Transverse colon (tissue), 4 donors: ENCODE data around the gene PTPRN2. TPM values are rescaled to one million over a fixed set of nuclear protein-coding genes. Genes with fewer than 3 reads are reported as not detected.

ENCODE experiments used
- DNase-seq: peaks from one replicate; pipeline ENCODE4 v3.0.0-alpha.2; 2019
- H3K27ac ChIP-seq, 4 donors: fragments of 200-600 bp; sonication (generic); 2 replicates each; pipeline ENCODE4 v1.5.1; 2016 to 2018; ENCODE audit warnings: inconsistent platforms in 4 of 4
- H3K27me3 ChIP-seq: fragments of 200-600 bp; sonication (generic); 2 replicates; pipeline ENCODE4 v1.5.1; 2017; ENCODE audit warnings: inconsistent platforms
- H3K36me3 ChIP-seq, 4 donors: fragments of 200-600 bp; sonication (generic); 2 replicates each; pipeline ENCODE4 v1.5.1; 2017 to 2019; ENCODE audit warnings: inconsistent platforms in 4 of 4
- H3K4me1 ChIP-seq, 4 donors: fragments of 200-600 bp; sonication (generic); 2 replicates each; pipeline ENCODE4 v1.5.1; 2017 to 2020; ENCODE audit warnings: inconsistent platforms in 4 of 4
- H3K4me3 ChIP-seq, 4 donors: fragments of 200-600 bp; sonication (generic); 1 replicate in 1 of 4; 2 replicates in 3 of 4; pipeline versions ENCODE4 v1.5.1 to v1.6.1; 2017 to 2019; ENCODE audit warnings: inconsistent platforms in 4 of 4
- H3K9me3 ChIP-seq, 2 donors: fragments of 200-600 bp; sonication (generic); 2 replicates each; pipeline ENCODE4 v1.5.1; 2017 to 2019; ENCODE audit warnings: inconsistent platforms in 2 of 2
- EP300 ChIP-seq: sonication (generic); formaldehyde crosslinking; IDR thresholded peaks from one replicate; pipeline ENCODE4 v1.6.1; 2017; ENCODE audit warnings: antibody characterized with exemption, low read depth
- POLR2A ChIP-seq: fragments of 450-650 bp; IDR thresholded peaks from one replicate; pipeline ENCODE4 v1.6.1; 2016; ENCODE audit warnings: antibody characterized with exemption, mild to moderate bottlenecking, moderate library complexity
- POLR2AphosphoS5 ChIP-seq, 3 donors: sonication (generic); formaldehyde crosslinking; IDR thresholded peaks; one replicate each; pipeline ENCODE4 v1.6.1; 2016; ENCODE audit warnings: antibody characterized with exemption in 3 of 3
- WGBS, 2 donors: methylation state at CpG; one replicate each; pipeline ENCODE4 v1.1.5; 2018; ENCODE audit warnings: low coverage in 1 of 2; 5-methylcytosine and 5-hydroxymethylcytosine counted together
- in situ Hi-C, 4 donors: fragments of 200-750 bp; cut with MboI; loops; one replicate each; pipeline versions ENCODE4 v1.15.0 to v1.15.1; 2017; ENCODE audit warnings: low sequenced_read_pairs in 3 of 4, low pct_ligation_motif_present in 1 of 4, low pct_unique_long_range_greater_than_20kb in 1 of 4
- intact Hi-C: fragments of 100-400 bp; cut with DNase I; formaldehyde crosslinking; loops from one replicate; pipeline ENCODE4 v1.15.1; 2023; ENCODE audit warnings: low total_unique reads
- total RNA-seq, 4 donors: library from RNA; depleted of rRNA; stranded (reverse); fragments of >200 nt; gene quantifications; one replicate each; pipeline ENCODE4 v1.1.0, GENCODE V29; 2016
- TF ChIP-seq, protein P1 (sequence below), 5 experiments: fragments of 200-600 bp in 3 of 5; fragments of 450-650 bp in 2 of 5; sonication (generic) in 3 of 5; IDR thresholded peaks; 1 replicate in 2 of 5; 2 replicates in 3 of 5; pipeline ENCODE4 v1.5.1; 2016 to 2017; ENCODE audit warnings: antibody characterized with exemption in 5 of 5, inconsistent platforms in 3 of 5, mild to moderate bottlenecking in 2 of 5, moderate library complexity in 1 of 5

The PTPRN2 gene
- total RNA-seq, 4 donors from 2014 or later: 15.4 to 31.1 (median 21.8) TPM

DNA sequence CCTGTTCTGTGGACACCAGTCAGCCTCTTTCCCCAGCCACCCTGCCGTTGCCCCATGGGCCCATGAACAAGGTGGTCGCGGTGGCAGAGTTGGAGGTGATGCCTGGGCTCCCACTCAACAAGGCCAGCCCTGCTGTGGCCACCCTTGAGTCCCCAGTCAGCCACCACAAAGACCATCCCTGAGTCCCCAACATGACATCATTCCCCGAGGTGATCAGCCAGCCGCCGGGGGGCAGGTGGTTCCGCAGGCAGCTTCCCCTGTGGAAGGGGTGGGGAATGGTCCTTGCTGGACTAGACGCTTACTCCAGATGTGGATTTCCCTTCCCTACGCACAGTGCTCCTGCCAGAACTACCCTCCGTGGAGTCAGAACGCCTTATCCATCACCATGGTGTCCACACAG, 271.7 kb downstream of the PTPRN2 start:
- no peak for DNase-seq
- TF ChIP-seq POLR2AphosphoS5 (IDR thresholded peaks at IDR 0.05) (no peak), EP300 (no peak), POLR2A (no peak)
- TF ChIP-seq, protein P1, sequence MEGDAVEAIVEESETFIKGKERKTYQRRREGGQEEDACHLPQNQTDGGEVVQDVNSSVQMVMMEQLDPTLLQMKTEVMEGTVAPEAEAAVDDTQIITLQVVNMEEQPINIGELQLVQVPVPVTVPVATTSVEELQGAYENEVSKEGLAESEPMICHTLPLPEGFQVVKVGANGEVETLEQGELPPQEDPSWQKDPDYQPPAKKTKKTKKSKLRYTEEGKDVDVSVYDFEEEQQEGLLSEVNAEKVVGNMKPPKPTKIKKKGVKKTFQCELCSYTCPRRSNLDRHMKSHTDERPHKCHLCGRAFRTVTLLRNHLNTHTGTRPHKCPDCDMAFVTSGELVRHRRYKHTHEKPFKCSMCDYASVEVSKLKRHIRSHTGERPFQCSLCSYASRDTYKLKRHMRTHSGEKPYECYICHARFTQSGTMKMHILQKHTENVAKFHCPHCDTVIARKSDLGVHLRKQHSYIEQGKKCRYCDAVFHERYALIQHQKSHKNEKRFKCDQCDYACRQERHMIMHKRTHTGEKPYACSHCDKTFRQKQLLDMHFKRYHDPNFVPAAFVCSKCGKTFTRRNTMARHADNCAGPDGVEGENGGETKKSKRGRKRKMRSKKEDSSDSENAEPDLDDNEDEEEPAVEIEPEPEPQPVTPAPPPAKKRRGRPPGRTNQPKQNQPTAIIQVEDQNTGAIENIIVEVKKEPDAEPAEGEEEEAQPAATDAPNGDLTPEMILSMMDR (IDR thresholded peaks at IDR 0.05): no peak
- Histone ChIP-seq H3K36me3 (no peaks in the 10 kb centered on the region), H3K9me3 (no peaks in the 10 kb centered on the region), H3K27ac (no peak overlapping the region), H3K27me3 (no peaks in the 10 kb centered on the region), H3K4me3 (no peak overlapping the region), H3K4me1 (no peaks in the 10 kb centered on the region)
- 58 to 90% methylated on average over 3 to 10 of the region's 11 CpGs for WGBS, 2 donors
- in situ Hi-C loops (no loop called here), intact Hi-C loops (no loop called here)

DNA sequence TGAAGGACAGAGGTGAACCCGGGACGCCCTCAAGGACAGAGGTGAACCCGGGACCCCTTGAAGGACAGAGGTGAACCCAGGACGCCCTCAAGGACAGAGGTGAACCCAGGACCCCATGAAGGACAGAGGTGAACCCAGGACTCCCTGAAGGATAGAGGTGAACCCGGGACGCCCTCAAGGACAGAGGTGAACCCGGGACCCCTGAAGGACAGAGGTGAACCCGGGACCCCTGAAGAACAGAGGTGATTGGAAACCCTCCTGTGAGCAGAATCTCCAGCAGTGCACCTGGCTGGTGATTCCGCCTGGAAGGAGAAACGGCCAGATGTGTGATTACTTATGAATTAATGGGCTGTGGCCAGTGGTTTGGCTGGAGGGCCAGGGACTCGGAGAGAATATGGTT, 272.3 kb downstream of the PTPRN2 start:
- DNase-seq: no peak
- in situ Hi-C loops (no loop called here), intact Hi-C loops (no loop called here)
- Histone ChIP-seq H3K27ac (no peak overlapping the region), H3K9me3 (no peaks in the 10 kb centered on the region), H3K27me3 (no peaks in the 10 kb centered on the region), H3K4me3 (no peak overlapping the region), H3K4me1 (no peaks in the 10 kb centered on the region), H3K36me3 (no peaks in the 10 kb centered on the region)
- TF ChIP-seq POLR2AphosphoS5 (IDR thresholded peaks at IDR 0.05) (no peak), POLR2A (no peak), EP300 (no peak)
- TF ChIP-seq, protein P1 (IDR thresholded peaks at IDR 0.05): no peak
- 89 to 92% methylated on average over 4 to 11 of the region's 11 CpGs for WGBS, 2 donors

- WGBS, 2 donors: 94% methylated on average over 15 of the region's 15 CpGs; no CpG with 5 or more reads in 1 of the 2 donors
- no peaks in the 10 kb centered on the region for H3K9me3 ChIP-seq
These were observed 273.2 kb downstream of the PTPRN2 start for GRCh38 chr7:158314394-158314793.

GRCh38 chr7:158313931-158314330, 273.7 kb downstream of the PTPRN2 start:
- TF ChIP-seq POLR2AphosphoS5 (IDR thresholded peaks at IDR 0.05): no peak
- no peak for TF ChIP-seq EP300
- TF ChIP-seq, protein P1 (IDR thresholded peaks at IDR 0.05): no peak
- TF ChIP-seq POLR2A: no peak
- H3K4me1 ChIP-seq: no peaks in the 10 kb centered on the region
- in situ Hi-C loops (no loop called here), intact Hi-C loops (no loop called here)
- WGBS, 2 donors: 89% methylated on average over 10 of the region's 10 CpGs; no CpG with 5 or more reads in 1 of the 2 donors
- no peak overlapping the region for H3K27ac ChIP-seq
- H3K4me3 ChIP-seq: no peak overlapping the region
- H3K36me3 ChIP-seq: no peaks in the 10 kb centered on the region
- DNase-seq: no peak
- H3K27me3 ChIP-seq: no peaks in the 10 kb centered on the region
- H3K9me3 ChIP-seq: no peaks in the 10 kb centered on the region

More at GRCh38 chr7:158314394-158314793, 273.2 kb downstream of the PTPRN2 start:
- H3K27ac ChIP-seq: no peak overlapping the region
- H3K27me3 ChIP-seq: no peaks in the 10 kb centered on the region
- TF ChIP-seq POLR2AphosphoS5 (IDR thresholded peaks at IDR 0.05) (no peak), POLR2A (no peak), EP300 (no peak)
- TF ChIP-seq, protein P1 (IDR thresholded peaks at IDR 0.05): no peak
- no peaks in the 10 kb centered on the region for H3K36me3 ChIP-seq
- no peak for DNase-seq
- intact Hi-C loops: no loop called here
- in situ Hi-C loops: no loop called here
- H3K4me1 ChIP-seq: no peaks in the 10 kb centered on the region
- no peak overlapping the region for H3K4me3 ChIP-seq
